Head of caudate nucleus (tissue), 42 donors: ENCODE data around the gene MAP7D1.
"Not testable (repeated sequence)": the region's sequence is repeated elsewhere in the genome, so short reads cannot be mapped to it uniquely, and the experiment has no call there.

ENCODE experiments used
- DNase-seq, 42 donors: peaks; one replicate each; pipeline versions ENCODE4 v3.0.0 to v3.0.0-alpha.2; 2020 to 2021; ENCODE audit warnings: mixed read lengths in 7 of 42
- intact Hi-C: fragments of 100-400 bp; cut with DNase I; formaldehyde crosslinking; loops from one replicate; pipeline ENCODE4 v1.15.0; 2022

Gene MAP7D1

GRCh38 chr1:36149237-36149972 is 6.6 kb upstream of the MAP7D1 start, which contains the start of gene TRAPPC3:
TSS of gene TRAPPC3 (minus strand) at chr1:36149486. CDS start at chr1:36149378, 108 bp downstream.
- peak; percentile 99 to 100 (median 100) for DNase-seq
- intact Hi-C loops = loop anchor here (2.0 kb wide), 2 partner anchors 73 to 137 kb away; no protein-coding TSS in a partner anchor

- intact Hi-C loops = loop anchor here (2.0 kb wide), 3 partner anchors 39 to 137 kb away; no protein-coding TSS in a partner anchor
- DNase-seq = no peak
Measured at GRCh38 chr1:36149973-36150295, 6.0 kb upstream of the MAP7D1 start.

GRCh38 chr1:36150296-36151133 is 5.4 kb upstream of the MAP7D1 start:
- peak; percentile 57 to 96 (median 82) for DNase-seq
- intact Hi-C loops = loop anchor here (2.0 kb wide), 1 partner anchor 38 kb away; no protein-coding TSS in a partner anchor

- intact Hi-C loops = loop anchor here (2.0 kb wide), 1 partner anchor 38 kb away; no protein-coding TSS in a partner anchor
- DNase-seq = no peak
Measured at GRCh38 chr1:36151134-36151844, 4.7 kb upstream of the MAP7D1 start.

GRCh38 chr1:36151845-36152203 is 4.1 kb upstream of the MAP7D1 start:
- intact Hi-C loops = loop anchor here (2.0 kb wide), 1 partner anchor 37 kb away; no protein-coding TSS in a partner anchor

GRCh38 chr1:36153476-36153875 is 2.5 kb upstream of the MAP7D1 start:
- intact Hi-C loops = no loop called here
- DNase-seq = no peak

More at GRCh38 chr1:36151845-36152203, 4.1 kb upstream of the MAP7D1 start:
- DNase-seq = no peak

- DNase-seq = no peak
- intact Hi-C loops = no loop called here
Measured at GRCh38 chr1:36154335-36154734, 1.6 kb upstream of the MAP7D1 start.

GRCh38 chr1:36154765-36155407 is 1.1 kb upstream of the MAP7D1 start:
- peak in 4 of 42 donors; percentile 31 to 60 (median 36) for DNase-seq
- intact Hi-C loops = no loop called here

GRCh38 chr1:36156329-36157114 is 562 bp downstream of the MAP7D1 start:
- peak; percentile 68 to 93 (median 85) for DNase-seq

GRCh38 chr1:36157115-36157903 is 1.3 kb downstream of the MAP7D1 start:
- DNase-seq = peak in 16 of 42 donors; percentile 39 to 79 (median 64)
- intact Hi-C loops = no loop called here

More at GRCh38 chr1:36156329-36157114, 562 bp downstream of the MAP7D1 start:
- intact Hi-C loops = no loop called here

- intact Hi-C loops = no loop called here
- DNase-seq = peak in 5 of 42 donors; percentile 35 to 55 (median 44)
Measured at GRCh38 chr1:36157973-36158826, 2.2 kb downstream of the MAP7D1 start.

- intact Hi-C loops, DNase-seq: not testable (repeated sequence)
Measured at GRCh38 chr1:36158827-36159252, 2.9 kb downstream of the MAP7D1 start.

- DNase-seq = peak in 40 of 42 donors; percentile 42 to 90 (median 72)
- intact Hi-C loops = no loop called here
Measured at GRCh38 chr1:36159614-36160387, 3.8 kb downstream of the MAP7D1 start.

- no peak for DNase-seq
- intact Hi-C loops = no loop called here
Measured at GRCh38 chr1:36160388-36160948, 4.5 kb downstream of the MAP7D1 start.

- peak in 33 of 42 donors; percentile 24 to 81 (median 60) for DNase-seq
- intact Hi-C loops = no loop called here
Measured at GRCh38 chr1:36160949-36161485, 5.1 kb downstream of the MAP7D1 start.
